Bone marrow (tissue), 2 donors: Measurements from ENCODE around the gene HAUS1.
A peak's percentile ranks its signal among the peaks of the same experiment; 100 is the strongest.
"Not testable (repeated sequence)": the region's sequence is repeated elsewhere in the genome, so short reads cannot be mapped to it uniquely, and the experiment has no call there.

Experiments used
- DNase-seq, 2 donors: peaks; one replicate each; lab custom pipeline; 2025; lab: John Stamatoyannopoulos, UW

Gene HAUS1

GRCh38 chr18:46156843-46157242, 52.7 kb downstream of the HAUS1 start:
- no peak for DNase-seq

- DNase-seq: no peak
Observed at GRCh38 chr18:46158499-46158898, 54.3 kb downstream of the HAUS1 start.

DNA sequence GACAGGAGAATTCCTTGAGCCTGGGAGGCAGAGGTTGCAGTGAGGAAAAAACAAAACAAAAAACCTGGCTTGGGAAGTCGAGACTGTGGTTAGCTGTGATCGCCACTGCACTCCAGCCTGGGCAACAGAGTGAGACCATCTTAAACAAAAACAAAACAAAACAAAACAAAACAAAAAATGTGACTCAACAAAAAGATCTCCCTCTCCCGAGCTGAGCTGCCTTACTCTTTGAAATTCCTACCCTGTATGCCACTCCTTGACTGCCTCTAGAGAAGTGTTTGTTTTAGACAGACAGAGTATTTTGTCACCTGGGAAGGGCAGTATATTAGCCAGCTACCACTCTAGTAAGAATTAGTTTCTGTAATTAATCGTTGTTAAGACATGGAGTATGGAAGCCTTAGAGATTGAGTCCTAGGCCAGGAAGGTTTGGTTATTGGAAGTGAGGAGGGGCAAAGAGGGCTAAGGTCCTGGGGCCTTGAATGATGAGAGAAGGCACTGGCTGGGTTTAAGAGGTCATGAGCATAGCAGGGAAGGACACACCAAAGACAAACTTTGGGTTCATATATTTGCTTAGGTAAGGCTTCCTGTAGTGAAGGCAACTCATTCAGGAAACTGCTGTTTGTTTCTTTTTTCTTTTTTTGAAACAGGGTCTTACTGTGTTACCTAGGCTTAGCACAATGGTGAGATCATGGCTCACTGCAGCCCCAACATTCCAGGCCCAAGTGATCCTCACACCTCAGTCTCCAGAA, 56.0 kb downstream of the HAUS1 start:
- DNase-seq: no peak

DNA sequence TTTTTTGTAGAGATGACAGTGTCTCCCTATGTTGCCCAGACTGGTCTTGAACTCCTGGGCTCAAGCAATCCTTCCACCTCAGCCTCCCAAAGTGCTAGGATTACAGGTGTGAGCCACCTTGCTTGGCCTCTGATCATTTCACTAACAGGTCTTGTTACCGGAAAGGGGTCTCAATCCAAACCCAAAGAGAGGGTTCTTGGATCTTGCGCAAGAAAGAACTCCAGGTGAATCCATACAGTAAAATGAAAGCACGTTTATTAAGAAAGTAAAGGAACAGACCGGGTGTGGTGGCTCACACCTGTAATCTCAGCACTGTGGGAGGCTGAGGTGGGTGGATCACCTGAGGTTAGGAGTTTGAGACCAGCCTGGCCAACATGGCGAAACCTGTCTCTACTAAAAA, 56.7 kb downstream of the HAUS1 start:
- not testable (repeated sequence) for DNase-seq

DNA sequence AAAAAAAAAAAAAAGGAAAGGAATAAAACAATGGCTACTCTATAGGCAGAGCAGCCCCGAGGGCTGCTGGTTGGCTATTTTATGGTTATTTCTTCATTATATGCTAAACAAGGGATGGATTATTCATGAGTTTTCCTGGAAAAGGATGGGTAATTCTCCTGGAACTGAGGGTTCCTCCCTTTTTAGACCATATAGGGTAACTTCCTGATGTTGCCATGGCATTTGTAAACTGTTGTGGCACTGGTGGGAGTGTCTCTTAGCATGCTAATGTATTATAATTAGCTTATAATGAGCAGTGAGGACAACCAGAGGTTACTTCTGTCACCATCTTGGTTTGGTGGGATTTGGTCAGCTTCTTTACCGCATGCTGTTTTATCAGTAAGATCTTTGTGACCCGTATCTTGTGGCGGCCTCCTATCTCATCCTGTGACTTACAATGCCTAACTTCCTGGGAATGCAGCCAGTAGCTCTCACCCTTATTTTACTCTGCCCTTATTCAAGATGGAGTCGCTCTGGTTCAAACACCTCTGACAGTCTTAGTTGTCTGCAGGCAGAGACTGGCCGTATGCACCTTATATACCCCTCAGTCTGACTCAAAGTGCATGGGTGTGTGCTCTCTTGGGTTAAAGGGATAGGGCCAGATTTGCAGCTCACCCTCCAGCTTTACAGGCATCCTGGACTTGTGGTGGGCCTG, 57.7 kb downstream of the HAUS1 start:
- no peak for DNase-seq

DNA sequence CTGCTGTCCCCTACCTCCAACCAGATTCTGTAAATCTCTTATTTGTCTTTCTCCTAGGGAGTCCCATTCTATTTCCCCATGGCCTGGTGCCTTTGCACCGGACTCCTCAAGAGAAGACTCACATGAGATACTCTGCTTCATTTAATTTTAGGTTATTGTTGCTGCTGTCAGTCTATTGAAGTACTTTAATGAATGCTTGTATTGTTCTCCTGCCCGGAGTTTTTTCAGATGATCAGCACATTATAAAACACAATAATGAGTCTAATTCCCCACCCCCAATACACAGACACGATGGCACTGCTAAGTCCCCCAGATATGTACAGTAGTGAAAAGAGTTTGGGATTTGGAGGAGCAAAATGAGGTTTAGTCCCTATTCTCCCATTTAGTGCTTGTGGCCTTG, 58.9 kb downstream of the HAUS1 start:
- no peak for DNase-seq

- DNase-seq: no peak
Observed at GRCh38 chr18:46163941-46164499, 59.8 kb downstream of the HAUS1 start.

DNA sequence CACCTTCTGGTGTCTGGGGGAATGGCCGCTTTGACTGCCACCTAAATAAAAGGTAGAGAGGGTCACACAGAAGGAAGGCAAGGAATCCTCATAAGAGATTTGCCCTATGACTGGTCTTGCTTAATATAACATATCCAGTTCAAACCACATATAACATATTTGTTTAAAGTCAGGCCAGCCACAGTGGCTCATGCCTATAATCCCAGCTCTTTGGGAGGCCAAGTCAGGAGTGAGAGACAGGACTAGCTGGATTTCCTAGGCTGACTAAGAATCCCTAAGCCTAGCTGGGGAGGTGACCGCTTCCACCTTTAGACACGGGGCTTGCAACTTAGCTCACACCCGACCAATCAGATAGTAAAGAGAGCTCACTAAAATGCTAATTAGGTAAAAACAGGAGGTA, 60.3 kb downstream of the HAUS1 start:
- DNase-seq: not testable (repeated sequence)

- DNase-seq: no peak
Observed at GRCh38 chr18:46164920-46165319, 60.7 kb downstream of the HAUS1 start.

DNA sequence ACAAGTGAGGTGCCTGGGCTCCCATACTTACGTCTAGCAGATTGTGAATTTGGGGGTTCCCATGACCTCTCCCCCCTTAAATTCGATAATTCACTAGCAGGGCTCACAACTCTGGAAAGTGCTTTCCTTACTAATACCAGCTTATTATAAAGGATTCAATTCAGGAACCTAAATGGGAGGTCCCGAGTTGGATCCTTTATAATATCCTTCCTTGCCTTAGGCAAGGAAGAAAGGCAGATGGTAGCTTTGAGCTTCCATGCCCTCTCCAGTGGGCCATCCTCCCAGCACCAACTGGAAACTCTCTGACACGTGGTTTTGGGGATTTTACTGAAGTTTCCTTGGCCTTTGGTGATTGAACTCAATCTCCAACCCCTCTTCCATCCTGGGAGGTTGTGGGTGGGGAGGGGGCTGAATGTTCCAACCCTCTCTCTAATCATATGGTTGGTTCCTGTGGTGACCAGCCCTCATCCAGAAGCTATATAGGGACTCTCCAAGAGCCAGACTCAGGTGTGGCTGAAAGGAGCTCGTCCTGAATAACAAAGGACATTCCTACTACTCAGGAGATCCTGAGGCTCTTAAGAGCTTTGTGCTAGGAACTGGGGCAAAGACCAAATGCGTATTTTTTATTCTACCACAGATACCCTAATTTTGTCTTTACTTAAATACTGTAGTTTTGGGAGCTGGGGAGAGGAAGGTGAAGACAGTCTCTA, 62.2 kb downstream of the HAUS1 start:
- DNase-seq: no peak

DNA sequence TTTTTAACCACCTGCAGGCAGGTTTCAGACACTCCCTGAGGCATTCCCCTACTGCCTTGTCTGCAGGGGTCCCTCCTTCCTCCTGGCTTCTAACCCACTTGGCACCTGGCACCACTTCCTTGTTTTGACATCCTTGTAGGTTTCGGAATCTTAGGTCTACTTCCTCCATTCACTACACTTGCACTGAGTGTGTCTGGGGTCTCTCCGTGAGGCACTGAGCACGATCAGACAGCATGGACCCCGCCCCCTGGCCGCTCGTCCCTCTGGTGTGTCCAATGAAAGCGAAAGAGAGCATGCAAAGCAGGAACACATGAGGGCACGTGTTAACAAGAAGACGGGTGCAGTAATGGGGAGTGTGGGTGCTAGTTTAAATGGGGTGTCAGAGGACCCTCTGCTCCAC, 63.8 kb downstream of the HAUS1 start:
- DNase-seq: peak; percentile 2 to 78

GRCh38 chr18:46169464-46169941, 65.3 kb downstream of the HAUS1 start:
- no peak for DNase-seq

GRCh38 chr18:46171331-46171730, 67.1 kb downstream of the HAUS1 start:
- no peak for DNase-seq

DNA sequence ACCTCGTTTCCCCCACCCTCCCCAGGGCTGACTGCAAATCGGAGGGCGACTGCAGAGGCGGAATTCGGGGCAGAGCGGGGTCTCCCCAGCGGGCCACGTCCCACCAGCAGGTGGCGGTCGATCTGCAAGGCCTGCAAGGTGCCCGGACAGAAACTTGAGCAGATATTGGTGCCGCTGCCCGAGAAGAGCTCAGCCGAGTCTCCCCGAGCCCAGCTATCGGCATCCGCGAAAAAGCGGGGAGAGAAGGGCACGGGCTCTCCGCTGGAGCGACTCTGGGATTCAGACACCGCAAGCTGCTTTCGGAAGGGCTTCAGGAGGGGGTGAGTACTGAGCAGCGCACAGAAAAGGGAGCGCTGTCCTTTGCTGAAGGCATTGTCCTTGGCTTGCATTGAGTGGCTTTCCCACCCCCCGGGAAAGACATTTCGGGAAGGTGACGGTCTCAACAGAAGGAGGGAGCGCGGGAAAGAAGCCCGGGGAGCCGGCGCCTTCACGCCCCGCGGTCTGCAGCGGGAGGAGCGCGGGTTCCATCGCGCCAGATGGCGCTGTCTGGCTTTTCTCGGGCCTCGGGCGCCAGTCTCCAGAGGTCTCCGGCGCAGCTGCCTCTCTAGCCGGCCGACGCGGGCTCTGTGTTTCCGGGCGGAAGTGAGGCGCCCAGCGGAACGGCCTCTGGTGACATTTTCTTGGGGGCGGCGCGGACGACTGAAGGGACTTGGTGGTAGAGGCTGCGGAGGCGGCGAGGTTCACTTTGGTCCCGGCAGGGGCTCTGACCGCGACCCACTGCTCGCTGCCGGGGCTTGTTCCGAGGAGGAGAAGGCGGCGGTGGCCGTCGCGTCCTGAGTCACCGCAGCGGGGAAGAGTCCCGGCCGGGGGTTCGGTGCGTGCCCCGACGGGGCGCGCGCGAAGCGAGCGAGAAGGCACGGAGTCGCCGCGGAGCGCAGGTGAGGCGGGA, 69.5 kb downstream of the HAUS1 start:
- peak; percentile 88 to 93 for DNase-seq

DNA sequence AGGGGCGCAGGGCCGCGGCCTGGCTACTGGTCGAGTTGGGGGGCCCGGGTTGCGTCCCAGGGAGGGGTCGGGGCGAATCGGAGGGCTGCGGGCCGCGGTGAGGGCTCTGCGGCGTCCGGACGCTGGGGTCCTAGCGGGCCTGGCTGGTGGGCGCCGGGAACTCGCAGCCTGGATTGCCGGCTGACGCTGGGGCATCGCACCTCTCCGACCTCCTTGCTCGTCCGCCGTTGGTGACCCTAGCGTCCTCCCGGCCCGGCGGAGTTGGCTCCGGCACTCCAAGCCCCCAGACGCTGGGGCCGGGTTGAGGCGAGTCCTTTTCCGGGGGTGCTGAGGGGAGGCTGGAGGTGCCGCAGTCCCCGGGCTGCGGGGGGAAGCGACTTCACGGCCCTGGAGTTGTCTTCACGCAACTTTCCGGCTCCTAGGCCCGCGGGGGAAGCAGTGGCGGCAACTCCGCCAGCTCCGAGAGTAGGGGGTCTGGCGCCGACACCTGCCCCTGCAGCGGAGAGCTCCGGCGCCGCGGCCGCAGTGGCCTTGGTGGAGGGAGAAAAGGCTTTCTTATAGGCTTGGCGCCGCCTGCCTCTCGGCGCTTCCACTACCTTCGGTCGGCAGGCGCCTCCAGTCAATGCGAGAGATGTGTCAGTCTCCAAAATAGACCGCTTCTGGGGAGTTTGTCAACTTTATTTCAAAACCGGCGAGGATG, 70.3 kb downstream of the HAUS1 start:
- peak in 1 of 2 donors; percentile 35 for DNase-seq

DNA sequence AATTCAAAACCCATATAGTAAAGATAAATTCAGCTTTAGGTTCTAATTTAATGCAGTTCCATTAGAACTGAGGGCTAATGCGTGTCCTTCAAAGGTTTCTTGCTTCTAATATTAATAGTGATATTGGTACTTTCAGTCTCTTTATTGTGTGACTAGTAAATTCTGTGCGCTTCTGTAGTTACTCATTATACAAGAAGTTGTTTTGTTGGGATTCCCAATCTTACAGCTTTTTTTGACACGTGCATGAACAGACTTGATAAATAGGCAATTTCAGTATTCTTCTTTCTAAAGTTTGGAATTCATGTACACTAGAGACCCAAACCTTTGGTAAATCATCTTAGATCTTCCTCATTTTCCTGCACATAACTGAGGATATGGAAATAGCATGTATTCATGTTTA, 71.8 kb downstream of the HAUS1 start:
- DNase-seq: no peak
